ENCODE data around the gene ORAI3. TPM values are rescaled to one million over a fixed set of nuclear protein-coding genes. Genes with fewer than 3 reads are reported as not detected.

Gene ORAI3
- polyA plus RNA-seq, 1 donor from 2014 or later, result 7.3 TPM

GRCh38 chr16:30980959-30981358 is 32.1 kb downstream of the ORAI3 start:
- Histone ChIP-seq H3K9me3 (ENCODE audit: low read length) (no peaks in the 10 kb centered on the region), H3K27me3 (ENCODE audit: insufficient read depth, low read depth, low read length) (no peaks in the 10 kb centered on the region), H3F3A (ENCODE audit: insufficient read depth, low read length, poor library complexity, severe bottlenecking) (no peaks in the 10 kb centered on the region), H3K4me2 (ENCODE audit: low read length) (no peak overlapping the region), H3K4me3 (ENCODE audit: low read length) (no peak overlapping the region), H3K9me2 (ENCODE audit: insufficient read depth, low read length) (no peaks in the 10 kb centered on the region), H3K27ac (ENCODE audit: low read length) (no peak overlapping the region), H4K20me1 (ENCODE audit: insufficient read depth) (no peaks in the 10 kb centered on the region), H3K79me2 (replicated peaks; ENCODE audit: insufficient read depth, low read length) (no peaks in the 10 kb centered on the region), H3K36me3 (ENCODE audit: insufficient read depth, low read length) (no peaks in the 10 kb centered on the region), H2AFZ (ENCODE audit: low read depth, low read length) (no peak overlapping the region), H3K9ac (ENCODE audit: low read length) (no peak overlapping the region)
- TF ChIP-seq SMC3 (conservative IDR thresholded peaks at IDR 0.05; ENCODE audit: poor library complexity), result no peak
- no peak for TF ChIP-seq MXI1 (conservative IDR thresholded peaks at IDR 0.05; ENCODE audit: poor library complexity, severe bottlenecking)
- no peak for TF ChIP-seq CTCF (IDR thresholded peaks at IDR 0.05; ENCODE audit: poor library complexity, severe bottlenecking)
- TF ChIP-seq TAF1 (IDR thresholded peaks at IDR 0.05; ENCODE audit: low read depth), result no peak
- no peak for TF ChIP-seq EZH2 (IDR thresholded peaks at IDR 0.05; ENCODE audit: borderline replicate concordance, insufficient read depth, low read length, poor library complexity, severe bottlenecking)
- TF ChIP-seq POLR2AphosphoS5 (IDR thresholded peaks at IDR 0.05), result no peak

- H3K27ac ChIP-seq (ENCODE audit: low read length), result no peak overlapping the region
- H3K4me3 ChIP-seq (ENCODE audit: low read length), result no peak overlapping the region
- no peaks in the 10 kb centered on the region for H3K9me3 ChIP-seq (ENCODE audit: low read length)
- H4K20me1 ChIP-seq (ENCODE audit: insufficient read depth), result no peaks in the 10 kb centered on the region
- H3K4me2 ChIP-seq (ENCODE audit: low read length), result no peak overlapping the region
- no peaks in the 10 kb centered on the region for H3K27me3 ChIP-seq (ENCODE audit: insufficient read depth, low read depth, low read length)
- no peaks in the 10 kb centered on the region for H3F3A ChIP-seq (ENCODE audit: insufficient read depth, low read length, poor library complexity, severe bottlenecking)
- no peak overlapping the region for H3K9ac ChIP-seq (ENCODE audit: low read length)
- no peak overlapping the region for H2AFZ ChIP-seq (ENCODE audit: low read depth, low read length)
- H3K9me2 ChIP-seq (ENCODE audit: insufficient read depth, low read length), result no peaks in the 10 kb centered on the region
- no peaks in the 10 kb centered on the region for H3K36me3 ChIP-seq (ENCODE audit: insufficient read depth, low read length)
- no peaks in the 10 kb centered on the region for H3K79me2 ChIP-seq (replicated peaks; ENCODE audit: insufficient read depth, low read length)
- TF ChIP-seq POLR2AphosphoS5 (IDR thresholded peaks at IDR 0.05) (no peak), EP300 (conservative IDR thresholded peaks at IDR 0.05; ENCODE audit: poor library complexity, severe bottlenecking) (no peak), EZH2 (IDR thresholded peaks at IDR 0.05; ENCODE audit: borderline replicate concordance, insufficient read depth, low read length, poor library complexity, severe bottlenecking) (no peak), TAF1 (IDR thresholded peaks at IDR 0.05; ENCODE audit: low read depth) (no peak), RAD21 (conservative IDR thresholded peaks at IDR 0.05) (no peak), REST (IDR thresholded peaks at IDR 0.05; ENCODE audit: borderline replicate concordance) (no peak), SMC3 (conservative IDR thresholded peaks at IDR 0.05; ENCODE audit: poor library complexity) (no peak), MXI1 (conservative IDR thresholded peaks at IDR 0.05; ENCODE audit: poor library complexity, severe bottlenecking) (no peak), CTCF (IDR thresholded peaks at IDR 0.05; ENCODE audit: poor library complexity, severe bottlenecking) (no peak)
Observed at GRCh38 chr16:30982548-30983288, 33.9 kb downstream of the ORAI3 start.
